C4-2B (cell line): Measurements from ENCODE around the gene ERI3.

Experiments
- ZFX ChIP-seq: fragments of 450-650 bp; IDR thresholded peaks from 2 replicates; pipeline ENCODE4 v1.6.1; 2017
- TF ChIP-seq, protein P1 (sequence below): fragments of 450-650 bp; conservative IDR thresholded peaks from 2 replicates; pipeline ENCODE4 v1.5.1; 2017; ENCODE audit warnings: mild to moderate bottlenecking

DNA sequence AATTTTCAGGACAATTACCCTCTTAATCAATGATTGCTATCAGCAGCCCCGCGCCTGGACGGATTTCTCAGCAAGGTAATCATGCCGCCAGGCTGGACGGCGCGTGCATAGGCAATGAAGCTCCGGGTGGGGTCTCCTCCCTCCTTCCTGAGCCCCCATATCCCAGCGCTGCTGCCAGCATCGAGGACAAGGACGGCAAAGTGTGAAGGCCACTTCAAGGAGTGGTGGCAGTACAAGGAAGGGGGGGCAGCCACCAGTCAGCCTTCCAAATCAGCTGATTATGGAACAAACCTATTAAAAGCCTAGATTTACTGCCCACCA lies 90.6 kb downstream of the ERI3 start:
- TF ChIP-seq, protein P1, sequence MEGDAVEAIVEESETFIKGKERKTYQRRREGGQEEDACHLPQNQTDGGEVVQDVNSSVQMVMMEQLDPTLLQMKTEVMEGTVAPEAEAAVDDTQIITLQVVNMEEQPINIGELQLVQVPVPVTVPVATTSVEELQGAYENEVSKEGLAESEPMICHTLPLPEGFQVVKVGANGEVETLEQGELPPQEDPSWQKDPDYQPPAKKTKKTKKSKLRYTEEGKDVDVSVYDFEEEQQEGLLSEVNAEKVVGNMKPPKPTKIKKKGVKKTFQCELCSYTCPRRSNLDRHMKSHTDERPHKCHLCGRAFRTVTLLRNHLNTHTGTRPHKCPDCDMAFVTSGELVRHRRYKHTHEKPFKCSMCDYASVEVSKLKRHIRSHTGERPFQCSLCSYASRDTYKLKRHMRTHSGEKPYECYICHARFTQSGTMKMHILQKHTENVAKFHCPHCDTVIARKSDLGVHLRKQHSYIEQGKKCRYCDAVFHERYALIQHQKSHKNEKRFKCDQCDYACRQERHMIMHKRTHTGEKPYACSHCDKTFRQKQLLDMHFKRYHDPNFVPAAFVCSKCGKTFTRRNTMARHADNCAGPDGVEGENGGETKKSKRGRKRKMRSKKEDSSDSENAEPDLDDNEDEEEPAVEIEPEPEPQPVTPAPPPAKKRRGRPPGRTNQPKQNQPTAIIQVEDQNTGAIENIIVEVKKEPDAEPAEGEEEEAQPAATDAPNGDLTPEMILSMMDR = no peak
- no peak for TF ChIP-seq ZFX
